Measurements from ENCODE around the gene MMEL1. TPM values are rescaled to one million over a fixed set of nuclear protein-coding genes. Genes with fewer than 3 reads are reported as not detected.
A peak's percentile ranks its signal among the peaks of the same experiment; 100 is the strongest.

MMEL1 gene
- total and polyA plus RNA-seq, 2 of the 13 experiments (the other 11 are each of a cell fraction or from before 2014, with no cell fraction given) = 0.48 TPM; not detected in 1

DNA sequence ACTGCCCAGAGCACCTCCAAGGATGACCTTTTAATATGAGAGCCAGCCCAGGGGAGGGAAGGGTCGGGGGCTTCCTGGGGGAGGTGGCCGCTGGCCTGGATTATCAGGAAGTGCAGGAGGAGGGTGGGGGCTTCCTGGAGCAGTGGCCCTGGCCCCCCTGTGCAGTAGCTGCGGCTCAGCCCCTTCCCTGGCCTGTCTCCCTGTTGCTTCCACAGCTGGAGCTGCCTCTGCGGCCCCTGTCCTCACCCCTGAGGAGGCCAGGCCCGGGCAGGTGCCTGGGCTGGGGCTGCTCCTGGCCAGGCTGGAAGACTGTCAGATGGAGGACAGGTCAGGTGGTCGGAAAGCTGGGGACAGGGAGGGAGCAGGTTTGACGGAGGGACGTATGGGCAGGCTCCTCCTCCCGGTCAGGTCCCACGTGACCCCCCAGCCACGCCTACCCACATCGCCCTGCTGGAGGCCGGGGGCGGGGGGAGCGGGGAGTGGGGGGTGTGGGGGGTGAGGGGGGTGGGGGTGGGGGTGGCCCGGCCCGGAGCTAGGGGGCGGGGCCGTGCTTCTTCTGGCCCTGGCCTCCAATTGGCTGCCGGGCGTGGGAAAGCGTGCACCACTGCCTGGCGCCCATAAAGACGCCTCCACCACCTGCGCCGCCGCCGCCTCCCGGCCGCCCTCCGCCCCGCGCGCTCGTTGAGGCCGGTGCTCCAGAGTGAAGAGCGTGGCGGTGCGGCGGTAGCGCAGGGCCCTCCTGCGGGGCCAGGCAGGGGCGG lies 86.9 kb downstream of the MMEL1 start (continued):
- TF ChIP-seq HDAC1 (CRISPR knock-in tag; IDR thresholded peaks at IDR 0.05) (no peak), ZFP41 (CRISPR knock-in tag; IDR thresholded peaks at IDR 0.05; ENCODE audit: borderline replicate concordance) (no peak), ZNF720 (CRISPR knock-in tag; IDR thresholded peaks at IDR 0.05) (no peak), HNF4G (IDR thresholded peaks at IDR 0.05; ENCODE audit: borderline replicate concordance, low read depth, low read length) (no peak), HNF4G (CRISPR knock-in tag; IDR thresholded peaks at IDR 0.05; ENCODE audit: borderline replicate concordance, low read depth) (no peak), FOXM1 (CRISPR knock-in tag; IDR thresholded peaks at IDR 0.05) (no peak), KDM2A (CRISPR knock-in tag; IDR thresholded peaks at IDR 0.05; ENCODE audit: borderline replicate concordance, low read depth) (peak; percentile 34; the same call in 1 of the 2 replicates), TGIF2 (CRISPR knock-in tag; IDR thresholded peaks at IDR 0.05) (peak; percentile 25; the same call in 1 of the 2 replicates), ZNF674 (CRISPR knock-in tag; IDR thresholded peaks at IDR 0.05; ENCODE audit: low read depth) (no peak), GZF1 (CRISPR knock-in tag; IDR thresholded peaks at IDR 0.05) (no peak), ZNF777 (CRISPR knock-in tag; IDR thresholded peaks at IDR 0.05) (peak; percentile 48; the same call in 1 of the 2 replicates), MXI1 (IDR thresholded peaks at IDR 0.05; ENCODE audit: borderline replicate concordance, low read depth, low read length) (peak; percentile 62; the same call in 1 of the 3 replicates), ZSCAN21 (CRISPR knock-in tag; IDR thresholded peaks at IDR 0.05; ENCODE audit: borderline replicate concordance) (0 out of 2 replicates have a peak, but pooled peaks have one; percentile 38), HOXA7 (CRISPR knock-in tag; IDR thresholded peaks at IDR 0.05) (no peak), ZNF205 (CRISPR knock-in tag; IDR thresholded peaks at IDR 0.05) (peak; percentile 40; the same call in 1 of the 2 replicates), ZNF451 (CRISPR knock-in tag; IDR thresholded peaks at IDR 0.05) (no peak; the same call in 1 of the 2 replicates), ZFP90 (CRISPR knock-in tag; IDR thresholded peaks at IDR 0.05; ENCODE audit: borderline replicate concordance) (0 out of 2 replicates have a peak, but pooled peaks have one; percentile 30), RCOR2 (CRISPR knock-in tag; IDR thresholded peaks at IDR 0.05) (no peak), ZNF839 (CRISPR knock-in tag; IDR thresholded peaks at IDR 0.05; ENCODE audit: borderline replicate concordance) (no peak)
- TF ChIP-seq, protein P1, sequence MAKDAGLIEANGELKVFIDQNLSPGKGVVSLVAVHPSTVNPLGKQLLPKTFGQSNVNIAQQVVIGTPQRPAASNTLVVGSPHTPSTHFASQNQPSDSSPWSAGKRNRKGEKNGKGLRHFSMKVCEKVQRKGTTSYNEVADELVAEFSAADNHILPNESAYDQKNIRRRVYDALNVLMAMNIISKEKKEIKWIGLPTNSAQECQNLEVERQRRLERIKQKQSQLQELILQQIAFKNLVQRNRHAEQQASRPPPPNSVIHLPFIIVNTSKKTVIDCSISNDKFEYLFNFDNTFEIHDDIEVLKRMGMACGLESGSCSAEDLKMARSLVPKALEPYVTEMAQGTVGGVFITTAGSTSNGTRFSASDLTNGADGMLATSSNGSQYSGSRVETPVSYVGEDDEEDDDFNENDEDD (CRISPR knock-in tag; IDR thresholded peaks at IDR 0.05; ENCODE audit: borderline replicate concordance) = peak; percentile 70; the same call in 1 of the 2 replicates
- TF ChIP-seq, protein P2, sequence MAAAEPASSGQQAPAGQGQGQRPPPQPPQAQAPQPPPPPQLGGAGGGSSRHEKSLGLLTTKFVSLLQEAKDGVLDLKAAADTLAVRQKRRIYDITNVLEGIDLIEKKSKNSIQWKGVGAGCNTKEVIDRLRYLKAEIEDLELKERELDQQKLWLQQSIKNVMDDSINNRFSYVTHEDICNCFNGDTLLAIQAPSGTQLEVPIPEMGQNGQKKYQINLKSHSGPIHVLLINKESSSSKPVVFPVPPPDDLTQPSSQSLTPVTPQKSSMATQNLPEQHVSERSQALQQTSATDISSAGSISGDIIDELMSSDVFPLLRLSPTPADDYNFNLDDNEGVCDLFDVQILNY (CRISPR knock-in tag; conservative IDR thresholded peaks at IDR 0.05) = no peak
- TF ChIP-seq, protein P3, sequence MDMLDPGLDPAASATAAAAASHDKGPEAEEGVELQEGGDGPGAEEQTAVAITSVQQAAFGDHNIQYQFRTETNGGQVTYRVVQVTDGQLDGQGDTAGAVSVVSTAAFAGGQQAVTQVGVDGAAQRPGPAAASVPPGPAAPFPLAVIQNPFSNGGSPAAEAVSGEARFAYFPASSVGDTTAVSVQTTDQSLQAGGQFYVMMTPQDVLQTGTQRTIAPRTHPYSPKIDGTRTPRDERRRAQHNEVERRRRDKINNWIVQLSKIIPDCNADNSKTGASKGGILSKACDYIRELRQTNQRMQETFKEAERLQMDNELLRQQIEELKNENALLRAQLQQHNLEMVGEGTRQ (IDR thresholded peaks at IDR 0.05; ENCODE audit: low read depth, low read length) = peak; percentile 89
- TF ChIP-seq, protein P3 (CRISPR knock-in tag; IDR thresholded peaks at IDR 0.05; ENCODE audit: borderline replicate concordance) = peak; percentile 79
- TF ChIP-seq, protein P4, sequence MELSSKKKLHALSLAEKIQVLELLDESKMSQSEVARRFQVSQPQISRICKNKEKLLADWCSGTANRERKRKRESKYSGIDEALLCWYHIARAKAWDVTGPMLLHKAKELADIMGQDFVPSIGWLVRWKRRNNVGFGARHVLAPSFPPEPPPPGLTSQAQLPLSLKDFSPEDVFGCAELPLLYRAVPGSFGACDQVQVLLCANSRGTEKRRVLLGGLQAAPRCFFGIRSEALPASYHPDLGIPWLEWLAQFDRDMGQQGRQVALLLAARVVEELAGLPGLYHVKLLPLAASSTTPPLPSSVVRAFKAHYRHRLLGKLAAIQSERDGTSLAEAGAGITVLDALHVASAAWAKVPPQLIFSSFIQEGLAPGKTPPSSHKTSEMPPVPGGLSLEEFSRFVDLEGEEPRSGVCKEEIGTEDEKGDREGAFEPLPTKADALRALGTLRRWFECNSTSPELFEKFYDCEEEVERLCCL (CRISPR knock-in tag; IDR thresholded peaks at IDR 0.05; ENCODE audit: borderline replicate concordance) = no peak

All from HepG2 (cell line).